Osteocyte (in vitro differentiated cells): ENCODE data around the gene HIPK3. TPM values are rescaled to one million over a fixed set of nuclear protein-coding genes. Genes with fewer than 3 reads are reported as not detected.

Experiments used
- DNase-seq: peaks from one replicate; pipeline ENCODE4 v3.0.0; 2021; ENCODE audit warnings: mixed read lengths; ENCODE audit not compliant: unreplicated experiment; ENCODE audit errors: extremely low spot score
- H3K27ac Mint-ChIP-seq: one replicate; pipeline ENCODE4 v1.8.0; 2021; ENCODE audit warnings: mild to moderate bottlenecking, mixed read lengths; ENCODE audit not compliant: unreplicated experiment
- H3K27me3 Mint-ChIP-seq: one replicate; pipeline ENCODE4 v1.8.0; 2021; ENCODE audit warnings: mixed read lengths; ENCODE audit not compliant: unreplicated experiment
- H3K36me3 Mint-ChIP-seq: one replicate; pipeline ENCODE4 v1.8.0; 2021; ENCODE audit warnings: mixed read lengths; ENCODE audit not compliant: unreplicated experiment
- H3K4me1 Mint-ChIP-seq: one replicate; pipeline ENCODE4 v1.8.0; 2021; ENCODE audit warnings: mixed read lengths; ENCODE audit not compliant: unreplicated experiment
- H3K4me3 Mint-ChIP-seq: one replicate; pipeline ENCODE4 v1.8.0; 2021; ENCODE audit warnings: mild to moderate bottlenecking, moderate library complexity, mixed read lengths; ENCODE audit not compliant: unreplicated experiment
- H3K9me3 Mint-ChIP-seq: one replicate; pipeline ENCODE4 v1.8.0; 2021; ENCODE audit warnings: mixed read lengths; ENCODE audit not compliant: unreplicated experiment
- total RNA-seq: library from RNA; stranded (reverse); gene quantifications from 2 replicates; pipeline ENCODE4 v1.2.1, GENCODE V29; 2021
- TF ChIP-seq, protein P1 (sequence below): fragments of 200-600 bp; sonication (generic); IDR thresholded peaks from 2 replicates; pipeline ENCODE4 v1.5.0; 2021; ENCODE audit warnings: antibody characterized with exemption, mild to moderate bottlenecking, moderate library complexity

Gene HIPK3
- total RNA-seq, 1 donor from 2014 or later = 78.8 TPM

GRCh38 chr11:33272338-33273107, 15.3 kb downstream of the HIPK3 start:
- Mint-ChIP-seq H3K36me3 (peaks cover 2% of the 10 kb centered on the region), H3K27ac (no peak overlapping the region), H3K27me3 (no peaks in the 10 kb centered on the region), H3K4me1 (peaks cover 55% of the 10 kb centered on the region), H3K4me3 (no peak overlapping the region), H3K9me3 (no peaks in the 10 kb centered on the region)
- TF ChIP-seq, protein P1, sequence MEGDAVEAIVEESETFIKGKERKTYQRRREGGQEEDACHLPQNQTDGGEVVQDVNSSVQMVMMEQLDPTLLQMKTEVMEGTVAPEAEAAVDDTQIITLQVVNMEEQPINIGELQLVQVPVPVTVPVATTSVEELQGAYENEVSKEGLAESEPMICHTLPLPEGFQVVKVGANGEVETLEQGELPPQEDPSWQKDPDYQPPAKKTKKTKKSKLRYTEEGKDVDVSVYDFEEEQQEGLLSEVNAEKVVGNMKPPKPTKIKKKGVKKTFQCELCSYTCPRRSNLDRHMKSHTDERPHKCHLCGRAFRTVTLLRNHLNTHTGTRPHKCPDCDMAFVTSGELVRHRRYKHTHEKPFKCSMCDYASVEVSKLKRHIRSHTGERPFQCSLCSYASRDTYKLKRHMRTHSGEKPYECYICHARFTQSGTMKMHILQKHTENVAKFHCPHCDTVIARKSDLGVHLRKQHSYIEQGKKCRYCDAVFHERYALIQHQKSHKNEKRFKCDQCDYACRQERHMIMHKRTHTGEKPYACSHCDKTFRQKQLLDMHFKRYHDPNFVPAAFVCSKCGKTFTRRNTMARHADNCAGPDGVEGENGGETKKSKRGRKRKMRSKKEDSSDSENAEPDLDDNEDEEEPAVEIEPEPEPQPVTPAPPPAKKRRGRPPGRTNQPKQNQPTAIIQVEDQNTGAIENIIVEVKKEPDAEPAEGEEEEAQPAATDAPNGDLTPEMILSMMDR = no peak
- DNase-seq = no peak

GRCh38 chr11:33273656-33274055, 16.5 kb downstream of the HIPK3 start:
- TF ChIP-seq, protein P1 = no peak
- Mint-ChIP-seq H3K9me3 (no peaks in the 10 kb centered on the region), H3K27me3 (no peaks in the 10 kb centered on the region), H3K36me3 (peaks cover 2% of the 10 kb centered on the region), H3K4me3 (no peak overlapping the region), H3K4me1 (peaks cover 57% of the 10 kb centered on the region), H3K27ac (peak overlapping the region; percentile 53)
- no peak for DNase-seq

GRCh38 chr11:33280411-33280810, 23.2 kb downstream of the HIPK3 start:
- H3K9me3 Mint-ChIP-seq = no peaks in the 10 kb centered on the region
- no peak overlapping the region for H3K4me3 Mint-ChIP-seq
- H3K27me3 Mint-ChIP-seq = no peaks in the 10 kb centered on the region
- DNase-seq = no peak
- H3K4me1 Mint-ChIP-seq = peaks cover 25% of the 10 kb centered on the region
- H3K36me3 Mint-ChIP-seq = peaks cover 2% of the 10 kb centered on the region
- H3K27ac Mint-ChIP-seq = no peak overlapping the region
- TF ChIP-seq, protein P1 = no peak

DNA sequence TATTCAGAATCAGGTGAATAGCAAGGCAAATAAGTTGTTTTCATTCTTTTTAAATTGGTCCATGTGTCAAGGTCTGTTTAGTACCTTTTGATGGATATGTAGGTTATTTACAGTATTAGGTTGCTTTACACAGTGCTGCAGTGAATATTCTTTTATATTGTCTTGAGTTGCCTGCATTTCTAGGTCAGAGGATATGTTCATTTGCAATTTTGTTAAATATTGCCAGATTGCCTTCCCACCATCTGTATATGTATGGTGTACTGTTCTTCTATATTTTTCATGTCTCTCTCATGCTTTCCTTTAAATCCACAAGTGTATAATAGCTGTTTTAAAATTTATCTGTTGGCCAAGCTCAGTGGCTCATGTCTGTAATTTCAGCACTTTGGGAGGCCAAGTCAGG, 24.6 kb downstream of the HIPK3 start:
- DNase-seq = no peak
- H3K36me3 Mint-ChIP-seq = peaks cover 4% of the 10 kb centered on the region
- no peak overlapping the region for H3K27ac Mint-ChIP-seq
- no peaks in the 10 kb centered on the region for H3K9me3 Mint-ChIP-seq
- H3K27me3 Mint-ChIP-seq = no peaks in the 10 kb centered on the region
- H3K4me3 Mint-ChIP-seq = no peak overlapping the region
- peaks cover 17% of the 10 kb centered on the region for H3K4me1 Mint-ChIP-seq
- TF ChIP-seq, protein P1 = no peak

DNA sequence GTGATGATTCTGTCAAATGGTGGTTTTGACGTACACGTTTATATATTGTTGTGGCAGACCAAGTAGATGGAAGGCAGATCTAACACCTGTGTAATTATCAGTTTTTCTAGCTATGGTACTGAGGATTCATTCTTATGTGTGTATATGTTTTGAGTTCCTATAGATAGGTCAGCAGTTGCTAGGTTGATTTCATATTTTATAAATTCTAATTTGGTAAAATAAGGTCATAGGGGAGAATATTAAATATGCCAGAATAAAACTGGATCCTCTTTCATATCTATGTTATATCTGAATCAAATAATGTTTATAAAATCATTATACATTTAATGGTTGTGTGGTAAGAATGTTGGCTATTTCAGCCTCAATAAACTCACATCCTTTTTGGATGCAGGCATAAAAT, 27.6 kb downstream of the HIPK3 start:
- Mint-ChIP-seq H3K27ac (no peak overlapping the region), H3K27me3 (no peaks in the 10 kb centered on the region), H3K4me3 (no peak overlapping the region), H3K9me3 (no peaks in the 10 kb centered on the region), H3K36me3 (peaks cover 11% of the 10 kb centered on the region), H3K4me1 (peaks cover 6% of the 10 kb centered on the region)
- no peak for DNase-seq
- TF ChIP-seq, protein P1 = no peak
